Jurkat, Clone E6-1 (cell line): ENCODE data around the gene SEPTIN8. TPM values are rescaled to one million over a fixed set of nuclear protein-coding genes. Genes with fewer than 3 reads are reported as not detected.

Experiments
- DNase-seq: peaks from one replicate; pipeline ENCODE4 v3.0.0-alpha.2; 2011; ENCODE audit warnings: low read depth, low spot score
- H3K4me3 ChIP-seq: 2 replicates; pipeline ENCODE4 v1.5.1; 2011; ENCODE audit warnings: mild to moderate bottlenecking, low read length, control low read depth, moderate library complexity
- polyA plus RNA-seq: library from polyadenylated mRNA; unstranded; fragments of >200 nt; gene quantifications from one replicate; pipeline ENCODE4 v1.2.1, GENCODE V29; 2012; ENCODE audit warnings: missing spikeins; ENCODE audit not compliant: insufficient read length, insufficient read depth

Gene SEPTIN8
- 51.1 TPM for polyA plus RNA-seq

- peak within 1 kb of the TSS; percentile 62 for H3K4me3 ChIP-seq
- DNase-seq: no peak
Measured at GRCh38 chr5:132777209-132778069, at the start of gene SEPTIN8. Gene SEPTIN8 (minus strand): TSS chr5:132777239. CDS start chr5:132777137, 102 bp downstream.

GRCh38 chr5:132826424-132827082 lies 49.5 kb upstream of the SEPTIN8 start:
- no peak overlapping the region for H3K4me3 ChIP-seq

GRCh38 chr5:132825834-132826391 lies 48.9 kb upstream of the SEPTIN8 start:
- no peak overlapping the region for H3K4me3 ChIP-seq
- no peak for DNase-seq

More at GRCh38 chr5:132826424-132827082, 49.5 kb upstream of the SEPTIN8 start:
- no peak for DNase-seq

GRCh38 chr5:132825033-132825833 lies 48.2 kb upstream of the SEPTIN8 start:
- DNase-seq: no peak
- H3K4me3 ChIP-seq: no peak overlapping the region

GRCh38 chr5:132824426-132824825 lies 47.4 kb upstream of the SEPTIN8 start:
- no peak for DNase-seq
- no peak overlapping the region for H3K4me3 ChIP-seq

GRCh38 chr5:132823481-132824050 lies 46.5 kb upstream of the SEPTIN8 start:
- DNase-seq: no peak
- no peak overlapping the region for H3K4me3 ChIP-seq

GRCh38 chr5:132822650-132823480 lies 45.8 kb upstream of the SEPTIN8 start:
- DNase-seq: no peak
- no peak overlapping the region for H3K4me3 ChIP-seq

GRCh38 chr5:132821791-132822190 lies 44.8 kb upstream of the SEPTIN8 start:
- DNase-seq: no peak
- no peak overlapping the region for H3K4me3 ChIP-seq

- H3K4me3 ChIP-seq: no peak overlapping the region
- no peak for DNase-seq
Measured at GRCh38 chr5:132821350-132821749, 44.3 kb upstream of the SEPTIN8 start.

- DNase-seq: peak; percentile 84
- no peak overlapping the region for H3K4me3 ChIP-seq
Measured at GRCh38 chr5:132820162-132820754, 43.2 kb upstream of the SEPTIN8 start.

GRCh38 chr5:132819468-132819867 lies 42.4 kb upstream of the SEPTIN8 start:
- DNase-seq: no peak
- H3K4me3 ChIP-seq: no peak overlapping the region

- no peak for DNase-seq
- H3K4me3 ChIP-seq: no peak overlapping the region
Measured at GRCh38 chr5:132817011-132817410, 40.0 kb upstream of the SEPTIN8 start.

GRCh38 chr5:132816554-132816953 lies 39.5 kb upstream of the SEPTIN8 start:
- no peak overlapping the region for H3K4me3 ChIP-seq
- no peak for DNase-seq

GRCh38 chr5:132816083-132816482 lies 39.0 kb upstream of the SEPTIN8 start:
- no peak for DNase-seq
- no peak overlapping the region for H3K4me3 ChIP-seq

- no peak overlapping the region for H3K4me3 ChIP-seq
- no peak for DNase-seq
Measured at GRCh38 chr5:132815454-132815853, 38.4 kb upstream of the SEPTIN8 start.

GRCh38 chr5:132814503-132815294 lies 37.7 kb upstream of the SEPTIN8 start:
- no peak for DNase-seq
- no peak overlapping the region for H3K4me3 ChIP-seq
